K562 (cell line): ENCODE measurements around the gene CMTR2. TPM values are rescaled to one million over a fixed set of nuclear protein-coding genes. Genes with fewer than 3 reads are reported as not detected.

ENCODE experiments used
- ATAC-seq: fragments of 200-7000 bp; cut with Tn5 transposase; 3 replicates; pipeline ENCODE4 v1.9.1; 2020; ENCODE audit warnings: moderate library complexity
- BruUV-seq: library from RNA; stranded (reverse); fragments of 400-500 nt; replicated peaks from 2 replicates; lab custom pipeline; 2021; lab: Mats Ljungman, UMichigan
- CTCF ChIA-PET: fragments of 300-600 bp; formaldehyde crosslinking; extraction: SDS; loops from one replicate; lab custom pipeline; 2021; ENCODE audit warnings: low intra/inter-chr PET ratio; lab: Yijun Ruan, JAX
- POLR2A ChIA-PET: fragments of 300-600, 350-650 bp; sonication (Branson Sonifier 250); formaldehyde crosslinking; extraction: SDS; loops from one replicate; lab custom pipeline; 2021; ENCODE audit warnings: antibody characterized with exemption, inconsistent platforms; lab: Yijun Ruan, JAX
- DNase-seq, 4 experiments: peaks; one replicate each; pipeline versions ENCODE4 v3.0.0 to v3.0.0-alpha.2; 2011 to 2018; ENCODE audit warnings: low spot score in 3 of 4, mixed read lengths in 3 of 4; ENCODE audit errors: extremely low read depth in 1 of 4
- FAIRE-seq: peaks from 2 replicates; lab custom pipeline; 2011; peaks lifted over from hg19 to GRCh38; lab: Jason Lieb, UNC
- H2AFZ ChIP-seq: 2 replicates; pipeline ENCODE4 v1.6.0; 2011; ENCODE audit warnings: low read depth, low read length, control low read depth, inconsistent platforms
- H3K27ac ChIP-seq: fragments of 200-600 bp; 3 replicates; pipeline ENCODE4 v1.8.0; 2011; ENCODE audit warnings: low read depth, mild to moderate bottlenecking, control low read depth, inconsistent platforms, low read length, moderate library complexity, mixed read lengths; ENCODE audit errors: extremely low read depth
- H3K27me3 ChIP-seq, 2 experiments: fragments of 300-600 bp in 1 of 2; 2 replicates in 1 of 2; 3 replicates in 1 of 2; pipeline versions ENCODE4 v1.6.0 to v1.8.0; 2011; ENCODE audit warnings: inconsistent platforms in 2 of 2, low read length in 2 of 2, mild to moderate bottlenecking in 1 of 2, mixed read lengths in 1 of 2, moderate library complexity in 1 of 2; ENCODE audit not compliant: control insufficient read depth in 2 of 2, insufficient read depth in 2 of 2
- H3K36me3 ChIP-seq: fragments of 300-600 bp; 3 replicates; pipeline ENCODE4 v1.8.0; 2011; ENCODE audit warnings: mild to moderate bottlenecking, low read length, inconsistent platforms; ENCODE audit not compliant: control insufficient read depth, insufficient read depth
- H3K4me1 ChIP-seq, 2 experiments: fragments of 200-600 bp in 1 of 2; replicated peaks in 1 of 2; 2 replicates in 1 of 2; 3 replicates in 1 of 2; pipeline versions ENCODE4 v1.5.1 to v1.8.0; 2011; ENCODE audit warnings: inconsistent platforms in 2 of 2, low read length in 2 of 2, mild to moderate bottlenecking in 1 of 2, mixed read lengths in 1 of 2, moderate library complexity in 1 of 2; ENCODE audit not compliant: control insufficient read depth in 2 of 2, insufficient read depth in 2 of 2
- H3K4me2 ChIP-seq: 2 replicates; pipeline ENCODE4 v1.6.1; 2011; ENCODE audit warnings: low read length, control low read depth, inconsistent platforms, mixed read lengths; ENCODE audit not compliant: insufficient read depth
- H3K4me3 ChIP-seq: fragments of 200-600 bp; sonication (generic), shearing (Covaris generic); 2 replicates; pipeline ENCODE4 v1.5.1; 2016; ENCODE audit warnings: control low read depth, inconsistent platforms
- H3K79me2 ChIP-seq: fragments of 200-600 bp; 3 replicates; pipeline ENCODE4 v1.8.0; 2011; ENCODE audit warnings: low read length, inconsistent platforms; ENCODE audit not compliant: control insufficient read depth, insufficient read depth
- H3K9ac ChIP-seq, 2 experiments: 2 replicates each; pipeline versions ENCODE4 v1.6.0 to v1.6.1; 2011; ENCODE audit warnings: low read depth in 2 of 2, low read length in 2 of 2, control low read depth in 1 of 2, inconsistent platforms in 1 of 2, mild to moderate bottlenecking in 1 of 2, mixed read lengths in 1 of 2; ENCODE audit not compliant: insufficient read depth in 1 of 2
- H3K9me1 ChIP-seq: one replicate; pipeline ENCODE4 v1.6.0; 2011; ENCODE audit warnings: inconsistent platforms, mild to moderate bottlenecking, low read length, moderate library complexity; ENCODE audit not compliant: control insufficient read depth, insufficient read depth
- H3K9me3 ChIP-seq: replicated peaks from 2 replicates; pipeline ENCODE4 v1.5.1; 2011; ENCODE audit warnings: low read depth, low read length, inconsistent platforms; ENCODE audit not compliant: control insufficient read depth, insufficient read depth
- H4K20me1 ChIP-seq: replicated peaks from 2 replicates; pipeline ENCODE4 v1.6.1; 2011; ENCODE audit warnings: low read length, inconsistent platforms, mixed read lengths; ENCODE audit not compliant: control insufficient read depth, insufficient read depth
- ARID4B ChIP-seq: sonication (generic); formaldehyde crosslinking; IDR thresholded peaks from 2 replicates; pipeline ENCODE4 v1.8.0; 2022; ENCODE audit warnings: mild to moderate bottlenecking, missing genetic modification reagents
- CTCFL ChIP-seq: IDR thresholded peaks from 2 replicates; pipeline ENCODE4 v1.6.1; 2011; ENCODE audit warnings: borderline replicate concordance, low read depth, mild to moderate bottlenecking, moderate library complexity, low read length; ENCODE audit not compliant: insufficient read depth, poor library complexity, severe bottlenecking
- DNMT1 ChIP-seq: fragments of 450-650 bp; IDR thresholded peaks from 2 replicates; pipeline ENCODE4 v1.6.1; 2016; ENCODE audit warnings: antibody characterized with exemption, mild to moderate bottlenecking
- ETV1 ChIP-seq: fragments of 450-650 bp; conservative IDR thresholded peaks from 2 replicates; pipeline ENCODE4 v1.6.1; 2016; ENCODE audit warnings: missing genetic modification characterization, control low read depth, low read depth, missing compliant biosample characterization
- FUS ChIP-seq: fragments of 200-400 bp; formaldehyde crosslinking; optimal IDR thresholded peaks from 2 replicates; pipeline ENCODE3; 2017; ENCODE audit warnings: low read depth, low read length
- GATAD2A ChIP-seq: fragments of 450-650 bp; IDR thresholded peaks from 2 replicates; pipeline ENCODE4 v1.6.1; 2017
- HDGF ChIP-seq: fragments of 450-650 bp; IDR thresholded peaks from 2 replicates; pipeline ENCODE4 v1.6.1; 2016
- HOXB6 ChIP-seq: fragments of 250-450 bp; sonication (Bioruptor Pico); IDR thresholded peaks from 2 replicates; pipeline ENCODE4 v1.5.1; 2022; ENCODE audit warnings: mild to moderate bottlenecking, borderline replicate concordance
- SFPQ ChIP-seq: fragments of 200-400 bp; formaldehyde crosslinking; IDR thresholded peaks from 2 replicates; pipeline ENCODE4 v1.6.1; 2017; ENCODE audit warnings: mild to moderate bottlenecking, low read depth, low read length, moderate library complexity
- WGBS: fragments of 100-300 bp; shearing (Covaris generic); methylation state at CpG from one replicate; pipeline ENCODE4 v1.1.6; 2016; ENCODE audit warnings: low coverage, mixed read lengths; ENCODE audit not compliant: insufficient coverage; ENCODE audit errors: missing lambda C conversion rate; 5-methylcytosine and 5-hydroxymethylcytosine counted together
- in situ Hi-C: fragments of 300-500 bp; cut with MboI; formaldehyde crosslinking; loops from 4 replicates; pipeline ENCODE4 v1.15.0; 2018; ENCODE audit warnings: inconsistent platforms, mixed read lengths
- intact Hi-C: fragments of 100-400 bp; cut with micrococcal nuclease; formaldehyde crosslinking; loops from 2 replicates; pipeline ENCODE4 v1.14.2; 2022
- polyA plus RNA-seq, 8 experiments: library from polyadenylated mRNA; depleted of rRNA in 4 of 8; stranded (reverse) in 5 of 8; unstranded in 3 of 8; fragments of >200 nt; fragmentation: Nextera tagmentation in 2 of 8; fragmentation: Illumina TruSeq in 1 of 8; extraction: Ambion mirVana in 2 of 8; extraction: Trizol in 1 of 8; gene quantifications; 2 replicates each; pipeline versions ENCODE4 v1.2.1 to v1.2.3, GENCODE V29; 2011 to 2014; ENCODE audit warnings: inconsistent platforms in 1 of 8, missing spikeins in 1 of 8
- total RNA-seq, 7 experiments: library from RNA; depleted of rRNA in 6 of 7; stranded (reverse); fragments of >200 nt in 6 of 7; fragmentation: Illumina TruSeq in 2 of 7; extraction: Trizol in 2 of 7; gene quantifications; 2 replicates each; pipeline versions ENCODE4 v1.2.1 to v1.2.3, GENCODE V29; 2011 to 2021; ENCODE audit warnings: low replicate concordance in 1 of 7

CMTR2 gene
- total and polyA plus RNA-seq, 9 of the 15 experiments (the other 6 are each of a cell fraction or from before 2014, with no cell fraction given) = 4.6 to 24.8 (median 12.7) TPM

GRCh38 chr16:71296584-71297340 is 7.6 kb upstream of the CMTR2 start (continued):
- TF ChIP-seq CTCFL (no peak), GATAD2A (no peak), SFPQ (no peak), HOXB6 (CRISPR knock-in tag) (no peak), DNMT1 (no peak)

GRCh38 chr16:71295950-71296349 is 6.7 kb upstream of the CMTR2 start:
- Histone ChIP-seq H3K79me2 (no peaks in the 10 kb centered on the region), H3K4me2 (no peak overlapping the region), H3K27me3 (peaks cover 0 to 11% of the 10 kb centered on the region in 2 experiments; a peak in 2 of 5 replicates), H2AFZ (no peak overlapping the region), H3K27ac (no peak overlapping the region), H3K9ac (no peak overlapping the region), H3K4me3 (no peak overlapping the region), H4K20me1 (no peaks in the 10 kb centered on the region), H3K9me1 (no peaks in the 10 kb centered on the region), H3K9me3 (no peaks in the 10 kb centered on the region), H3K36me3 (no peaks in the 10 kb centered on the region), H3K4me1 (no peaks in the 10 kb centered on the region)
- BruUV-seq = no TSS peak
- FAIRE-seq = no peak
- CTCF ChIA-PET = no interaction called here
- DNase-seq = no peak
- POLR2A ChIA-PET = no interaction called here
- 0% methylated on average over 1 of the region's 1 CpG for WGBS
- in situ Hi-C loops (no loop called here), intact Hi-C loops (no loop called here)
- ATAC-seq = no peak
- no peak for TF ChIP-seq ETV1 (tag)
- no peak for TF ChIP-seq FUS
- TF ChIP-seq ARID4B (CRISPR knock-in tag) = no peak
- TF ChIP-seq HDGF = no peak
